ENCODE results near the gene ANKS1B.

ANKS1B gene

GRCh38 chr12:99959549-99960170, 25.1 kb downstream of the ANKS1B start:
- DNase-seq = peak; percentile 91

GRCh38 chr12:99957866-99958466, 26.8 kb downstream of the ANKS1B start:
- peak; percentile 25 for DNase-seq

- DNase-seq = no peak
These were observed 30.0 kb downstream of the ANKS1B start for GRCh38 chr12:99954724-99955123.

GRCh38 chr12:99948370-99948769, 36.4 kb downstream of the ANKS1B start:
- peak; percentile 49 for DNase-seq

GRCh38 chr12:99946131-99946530, 38.6 kb downstream of the ANKS1B start:
- no peak for DNase-seq

GRCh38 chr12:99935608-99936007, 49.1 kb downstream of the ANKS1B start:
- no peak for DNase-seq

- DNase-seq = no peak
These were observed 58.1 kb downstream of the ANKS1B start for GRCh38 chr12:99926511-99927169.

GRCh38 chr12:99920353-99920960, 64.3 kb downstream of the ANKS1B start:
- peak; percentile 22 for DNase-seq

GRCh38 chr12:99917711-99918402, 66.9 kb downstream of the ANKS1B start:
- no peak for DNase-seq

GRCh38 chr12:99916555-99916954, 68.2 kb downstream of the ANKS1B start:
- no peak for DNase-seq

- DNase-seq = no peak
These were observed 69.3 kb downstream of the ANKS1B start for GRCh38 chr12:99915251-99916082.

GRCh38 chr12:99914206-99914605, 70.5 kb downstream of the ANKS1B start:
- DNase-seq = no peak

GRCh38 chr12:99911967-99912366, 72.8 kb downstream of the ANKS1B start:
- DNase-seq = no peak

- DNase-seq = no peak
These were observed 73.7 kb downstream of the ANKS1B start for GRCh38 chr12:99911081-99911480.

- no peak for DNase-seq
These were observed 74.4 kb downstream of the ANKS1B start for GRCh38 chr12:99910342-99910741.

GRCh38 chr12:99906786-99907579, 77.8 kb downstream of the ANKS1B start:
- peak; percentile 30 for DNase-seq

GRCh38 chr12:99901181-99901580, 83.6 kb downstream of the ANKS1B start:
- DNase-seq = peak; percentile 27

GRCh38 chr12:99898645-99899044, 86.1 kb downstream of the ANKS1B start:
- DNase-seq = no peak

- DNase-seq = no peak
These were observed 105.3 kb downstream of the ANKS1B start for GRCh38 chr12:99879439-99879838.

GRCh38 chr12:99875081-99875480, 109.7 kb downstream of the ANKS1B start:
- no peak for DNase-seq

GRCh38 chr12:99870085-99870484, 114.7 kb downstream of the ANKS1B start:
- DNase-seq = no peak

GRCh38 chr12:99861731-99862130, 123.0 kb downstream of the ANKS1B start:
- DNase-seq = no peak

All from NCI-H69 (cell line).